ENCODE data around the gene THBS3.

The THBS3 gene

GRCh38 chr1:155184351-155184811 lies 23.3 kb downstream of the THBS3 start:
- Histone ChIP-seq H3K36me3 (ENCODE audit: insufficient read depth, low read depth, low read length) (peaks cover 18% of the 10 kb centered on the region), H3K4me1 (ENCODE audit: insufficient read depth, low read length) (peaks cover 11% of the 10 kb centered on the region; the same call in 1 of the 2 replicates), H3K9me3 (ENCODE audit: insufficient read depth, low read depth, low read length) (no peaks in the 10 kb centered on the region), H3K4me3 (ENCODE audit: low read length) (no peak overlapping the region), H3K27me3 (ENCODE audit: insufficient read depth, low read length) (no peaks in the 10 kb centered on the region), H3K27ac (ENCODE audit: low read length) (no peak overlapping the region), H3K9ac (ENCODE audit: low read depth, low read length) (no peak overlapping the region)

GRCh38 chr1:155183775-155184221 lies 23.9 kb downstream of the THBS3 start:
- H3K9me3 ChIP-seq (ENCODE audit: insufficient read depth, low read depth, low read length): no peaks in the 10 kb centered on the region
- peaks cover 24% of the 10 kb centered on the region for H3K36me3 ChIP-seq (ENCODE audit: insufficient read depth, low read depth, low read length)
- H3K9ac ChIP-seq (ENCODE audit: low read depth, low read length): no peak overlapping the region
- no peak overlapping the region for H3K27ac ChIP-seq (ENCODE audit: low read length)
- peaks cover 11% of the 10 kb centered on the region; the same call in 1 of the 2 replicates for H3K4me1 ChIP-seq (ENCODE audit: insufficient read depth, low read length)
- H3K4me3 ChIP-seq (ENCODE audit: low read length): no peak overlapping the region
- no peaks in the 10 kb centered on the region for H3K27me3 ChIP-seq (ENCODE audit: insufficient read depth, low read length)

GRCh38 chr1:155182052-155182550 lies 25.6 kb downstream of the THBS3 start:
- no peak overlapping the region for H3K27ac ChIP-seq (ENCODE audit: low read length)
- H3K9ac ChIP-seq (ENCODE audit: low read depth, low read length): no peak overlapping the region
- no peaks in the 10 kb centered on the region for H3K9me3 ChIP-seq (ENCODE audit: insufficient read depth, low read depth, low read length)
- H3K4me1 ChIP-seq (ENCODE audit: insufficient read depth, low read length): peaks cover 11% of the 10 kb centered on the region; the same call in 1 of the 2 replicates
- H3K27me3 ChIP-seq (ENCODE audit: insufficient read depth, low read length): no peaks in the 10 kb centered on the region
- H3K4me3 ChIP-seq (ENCODE audit: low read length): no peak overlapping the region
- H3K36me3 ChIP-seq (ENCODE audit: insufficient read depth, low read depth, low read length): peaks cover 38% of the 10 kb centered on the region

GRCh38 chr1:155181371-155182051 lies 26.2 kb downstream of the THBS3 start:
- Histone ChIP-seq H3K27me3 (ENCODE audit: insufficient read depth, low read length) (no peaks in the 10 kb centered on the region), H3K27ac (ENCODE audit: low read length) (no peak overlapping the region), H3K9ac (ENCODE audit: low read depth, low read length) (no peak overlapping the region), H3K36me3 (ENCODE audit: insufficient read depth, low read depth, low read length) (peaks cover 42% of the 10 kb centered on the region), H3K9me3 (ENCODE audit: insufficient read depth, low read depth, low read length) (no peaks in the 10 kb centered on the region), H3K4me1 (ENCODE audit: insufficient read depth, low read length) (peaks cover 8% of the 10 kb centered on the region; the same call in 1 of the 2 replicates), H3K4me3 (ENCODE audit: low read length) (no peak overlapping the region)

- H3K27me3 ChIP-seq (ENCODE audit: insufficient read depth, low read length): no peaks in the 10 kb centered on the region
- no peaks in the 10 kb centered on the region for H3K9me3 ChIP-seq (ENCODE audit: insufficient read depth, low read depth, low read length)
- H3K9ac ChIP-seq (ENCODE audit: low read depth, low read length): no peak overlapping the region
- H3K4me3 ChIP-seq (ENCODE audit: low read length): no peak overlapping the region
- H3K4me1 ChIP-seq (ENCODE audit: insufficient read depth, low read length): peaks cover 7% of the 10 kb centered on the region; the same call in 1 of the 2 replicates
- H3K27ac ChIP-seq (ENCODE audit: low read length): no peak overlapping the region
- H3K36me3 ChIP-seq (ENCODE audit: insufficient read depth, low read depth, low read length): peaks cover 42% of the 10 kb centered on the region
Observed at GRCh38 chr1:155179112-155180031, 28.3 kb downstream of the THBS3 start.

GRCh38 chr1:155178441-155179111 lies 29.1 kb downstream of the THBS3 start:
- no peaks in the 10 kb centered on the region for H3K27me3 ChIP-seq (ENCODE audit: insufficient read depth, low read length)
- H3K9me3 ChIP-seq (ENCODE audit: insufficient read depth, low read depth, low read length): no peaks in the 10 kb centered on the region
- peaks cover 7% of the 10 kb centered on the region; the same call in 1 of the 2 replicates for H3K4me1 ChIP-seq (ENCODE audit: insufficient read depth, low read length)
- no peak overlapping the region for H3K4me3 ChIP-seq (ENCODE audit: low read length)
- peaks cover 42% of the 10 kb centered on the region for H3K36me3 ChIP-seq (ENCODE audit: insufficient read depth, low read depth, low read length)
- H3K27ac ChIP-seq (ENCODE audit: low read length): no peak overlapping the region
- H3K9ac ChIP-seq (ENCODE audit: low read depth, low read length): no peak overlapping the region

GRCh38 chr1:155177918-155178281 lies 29.8 kb downstream of the THBS3 start:
- peaks cover 7% of the 10 kb centered on the region; the same call in 1 of the 2 replicates for H3K4me1 ChIP-seq (ENCODE audit: insufficient read depth, low read length)
- peaks cover 42% of the 10 kb centered on the region for H3K36me3 ChIP-seq (ENCODE audit: insufficient read depth, low read depth, low read length)
- no peaks in the 10 kb centered on the region for H3K9me3 ChIP-seq (ENCODE audit: insufficient read depth, low read depth, low read length)
- no peak overlapping the region for H3K4me3 ChIP-seq (ENCODE audit: low read length)
- H3K9ac ChIP-seq (ENCODE audit: low read depth, low read length): no peak overlapping the region
- no peak overlapping the region for H3K27ac ChIP-seq (ENCODE audit: low read length)
- no peaks in the 10 kb centered on the region for H3K27me3 ChIP-seq (ENCODE audit: insufficient read depth, low read length)

- H3K4me1 ChIP-seq (ENCODE audit: insufficient read depth, low read length): peaks cover 7% of the 10 kb centered on the region; the same call in 1 of the 2 replicates
- no peak overlapping the region for H3K27ac ChIP-seq (ENCODE audit: low read length)
- peaks cover 39% of the 10 kb centered on the region for H3K36me3 ChIP-seq (ENCODE audit: insufficient read depth, low read depth, low read length)
- H3K27me3 ChIP-seq (ENCODE audit: insufficient read depth, low read length): no peaks in the 10 kb centered on the region
- no peak overlapping the region for H3K9ac ChIP-seq (ENCODE audit: low read depth, low read length)
- no peak overlapping the region for H3K4me3 ChIP-seq (ENCODE audit: low read length)
- no peaks in the 10 kb centered on the region for H3K9me3 ChIP-seq (ENCODE audit: insufficient read depth, low read depth, low read length)
Observed at GRCh38 chr1:155177192-155177917, 30.3 kb downstream of the THBS3 start.

- H3K27ac ChIP-seq (ENCODE audit: low read length): no peak overlapping the region
- H3K9ac ChIP-seq (ENCODE audit: low read depth, low read length): no peak overlapping the region
- peaks cover 7% of the 10 kb centered on the region; the same call in 1 of the 2 replicates for H3K4me1 ChIP-seq (ENCODE audit: insufficient read depth, low read length)
Observed at GRCh38 chr1:155176544-155177071, 31.1 kb downstream of the THBS3 start.

GRCh38 chr1:155175927-155176371 lies 31.7 kb downstream of the THBS3 start:
- Histone ChIP-seq H3K4me1 (ENCODE audit: insufficient read depth, low read length) (peaks cover 7% of the 10 kb centered on the region; the same call in 1 of the 2 replicates), H3K27ac (ENCODE audit: low read length) (no peak overlapping the region)

More at GRCh38 chr1:155176544-155177071, 31.1 kb downstream of the THBS3 start:
- H3K27me3 ChIP-seq (ENCODE audit: insufficient read depth, low read length): no peaks in the 10 kb centered on the region
- H3K9me3 ChIP-seq (ENCODE audit: insufficient read depth, low read depth, low read length): no peaks in the 10 kb centered on the region
- H3K4me3 ChIP-seq (ENCODE audit: low read length): no peak overlapping the region
- H3K36me3 ChIP-seq (ENCODE audit: insufficient read depth, low read depth, low read length): peaks cover 34% of the 10 kb centered on the region

More at GRCh38 chr1:155175927-155176371, 31.7 kb downstream of the THBS3 start:
- no peaks in the 10 kb centered on the region for H3K9me3 ChIP-seq (ENCODE audit: insufficient read depth, low read depth, low read length)
- no peak overlapping the region for H3K9ac ChIP-seq (ENCODE audit: low read depth, low read length)
- no peak overlapping the region; the same call in 1 of the 2 replicates for H3K4me3 ChIP-seq (ENCODE audit: low read length)
- no peaks in the 10 kb centered on the region for H3K27me3 ChIP-seq (ENCODE audit: insufficient read depth, low read length)
- peaks cover 32% of the 10 kb centered on the region for H3K36me3 ChIP-seq (ENCODE audit: insufficient read depth, low read depth, low read length)

Measured in iPS-20b (cell line).